Stimulated activated CD4-positive, alpha-beta T cell treated with anti-CD3 and anti-CD28 coated beads, Interleukin-2, amount 100 ng/mL, for 24 hours (primary cell): Measurements from ENCODE around the gene SLC16A12.
"Not testable (repeated sequence)": the region's sequence is repeated elsewhere in the genome, so short reads cannot be mapped to it uniquely, and the experiment has no call there.

ENCODE experiments used
- DNase-seq, 2 donors: peaks; one replicate each; pipeline ENCODE4 v3.0.0-alpha.2; 2020

SLC16A12 gene

DNA sequence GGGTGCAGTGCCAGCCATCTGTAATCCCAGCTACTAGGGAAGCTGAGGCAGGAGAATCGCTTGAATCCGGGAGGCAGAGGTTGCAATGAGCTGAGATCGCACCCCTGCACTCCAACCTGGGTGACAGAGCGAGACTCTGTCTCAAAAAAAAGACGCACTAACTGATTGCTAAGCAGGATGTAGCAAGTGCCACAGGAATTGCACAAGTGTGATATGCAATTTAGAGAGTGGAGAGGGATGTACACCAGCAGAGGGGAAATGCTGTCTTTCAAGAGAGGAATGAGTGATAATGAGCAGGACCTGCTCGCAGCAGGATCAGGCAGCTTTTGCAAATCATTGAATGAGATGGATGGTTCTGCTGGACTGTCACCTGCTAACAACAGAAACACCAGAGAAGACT lies 13.3 kb upstream of the SLC16A12 start:
- DNase-seq: no peak

- no peak for DNase-seq
Observed at GRCh38 chr10:89547853-89548513, 12.6 kb upstream of the SLC16A12 start.

DNA sequence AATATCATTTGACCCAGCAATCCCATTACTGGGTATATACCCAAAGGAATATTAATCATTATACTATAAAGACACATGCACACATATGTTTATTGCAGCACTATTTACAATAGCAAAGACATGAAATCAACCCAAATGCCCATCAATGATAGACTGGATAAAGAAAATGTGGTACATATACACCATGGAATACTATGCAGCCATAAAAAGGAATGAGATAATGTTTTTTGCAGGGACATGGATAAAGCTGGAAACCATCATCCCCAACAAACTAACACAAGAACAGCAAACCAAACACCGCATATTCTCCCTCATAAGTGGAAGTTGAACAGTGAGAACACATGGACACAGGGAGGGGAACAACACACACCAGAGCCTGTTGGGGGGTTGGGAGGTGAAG lies 11.3 kb upstream of the SLC16A12 start:
- DNase-seq: not testable (repeated sequence)

DNA sequence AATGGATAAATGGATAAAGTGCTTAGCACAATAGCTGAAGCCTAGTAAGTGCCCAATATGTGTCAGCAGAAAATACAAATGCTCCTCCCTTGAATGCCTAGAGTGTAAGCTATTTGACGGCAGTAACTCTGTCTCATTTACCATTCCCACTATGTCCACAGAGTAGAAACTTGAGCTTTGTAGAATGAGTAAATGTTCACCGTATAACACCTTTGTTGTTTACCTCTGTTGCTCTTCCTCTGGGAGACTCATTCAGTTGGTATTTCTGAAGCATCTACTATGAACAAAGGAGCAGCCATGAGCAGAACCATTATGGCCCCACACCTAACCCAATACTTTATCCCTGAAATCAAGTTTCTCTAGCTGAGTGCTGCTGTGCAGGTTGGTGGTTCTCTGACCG lies 8.4 kb upstream of the SLC16A12 start:
- DNase-seq: no peak

GRCh38 chr10:89540420-89540949 lies 5.1 kb upstream of the SLC16A12 start:
- DNase-seq: no peak

- no peak for DNase-seq
Observed at GRCh38 chr10:89537364-89537763, 2.0 kb upstream of the SLC16A12 start.

DNA sequence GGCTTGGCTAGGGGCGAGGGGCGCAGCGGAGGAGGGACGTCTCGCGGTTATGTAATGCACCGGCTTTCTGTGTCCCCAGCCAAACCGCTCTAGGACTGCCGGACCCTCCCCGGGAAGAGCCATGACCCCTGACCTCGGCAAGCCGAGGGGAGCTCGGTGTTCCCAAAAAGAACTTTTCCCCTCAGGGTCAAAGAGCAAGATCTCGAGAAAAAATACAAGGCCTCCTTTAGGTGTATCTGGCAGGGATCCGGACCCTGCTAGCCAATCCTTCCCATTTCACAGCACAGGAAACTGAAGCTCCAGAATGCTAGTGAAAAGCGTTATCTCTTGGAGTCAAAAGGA lies 590 bp upstream of the SLC16A12 start:
- no peak for DNase-seq

DNA sequence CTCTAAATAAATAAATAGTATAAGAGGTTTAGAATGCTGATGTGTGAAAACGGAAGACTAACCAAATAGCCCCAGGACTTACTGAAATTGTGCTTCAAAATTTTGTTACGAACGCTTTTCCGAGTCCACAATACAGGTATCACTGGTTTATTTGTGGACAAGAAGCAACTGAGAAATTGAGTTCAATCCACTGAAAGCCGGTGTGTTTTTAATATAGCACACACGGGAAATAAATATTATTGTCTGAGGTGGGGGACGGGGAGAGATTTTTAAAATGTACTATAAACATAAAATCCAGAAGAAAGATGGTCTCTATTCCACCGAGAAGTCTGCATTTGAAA lies 598 bp downstream of the SLC16A12 start:
- no peak for DNase-seq

DNA sequence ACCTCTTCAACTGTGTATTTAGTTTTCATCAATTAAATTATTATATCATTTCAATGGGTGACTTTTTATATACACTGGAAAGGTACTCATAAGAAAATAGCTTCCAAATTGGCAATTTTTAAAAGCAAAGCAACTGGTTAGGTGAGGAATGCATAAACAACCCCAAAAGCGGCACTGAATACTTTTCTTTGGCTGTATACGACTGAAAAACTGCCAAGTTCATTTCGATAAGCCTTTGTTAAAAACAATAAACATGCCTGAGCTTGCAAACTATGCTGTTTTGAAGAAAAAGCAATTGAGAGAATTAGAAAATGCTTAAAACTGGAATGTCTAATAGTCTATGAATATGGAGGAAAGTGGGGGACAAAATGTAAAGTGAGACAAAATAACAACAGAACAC lies 2.9 kb downstream of the SLC16A12 start:
- DNase-seq: no peak

GRCh38 chr10:89531359-89531758 lies 4.0 kb downstream of the SLC16A12 start:
- no peak for DNase-seq

- not testable (repeated sequence) for DNase-seq
Observed at GRCh38 chr10:89529711-89530110, 5.7 kb downstream of the SLC16A12 start.

- no peak for DNase-seq
Observed at GRCh38 chr10:89526358-89526757, 9.0 kb downstream of the SLC16A12 start.

DNA sequence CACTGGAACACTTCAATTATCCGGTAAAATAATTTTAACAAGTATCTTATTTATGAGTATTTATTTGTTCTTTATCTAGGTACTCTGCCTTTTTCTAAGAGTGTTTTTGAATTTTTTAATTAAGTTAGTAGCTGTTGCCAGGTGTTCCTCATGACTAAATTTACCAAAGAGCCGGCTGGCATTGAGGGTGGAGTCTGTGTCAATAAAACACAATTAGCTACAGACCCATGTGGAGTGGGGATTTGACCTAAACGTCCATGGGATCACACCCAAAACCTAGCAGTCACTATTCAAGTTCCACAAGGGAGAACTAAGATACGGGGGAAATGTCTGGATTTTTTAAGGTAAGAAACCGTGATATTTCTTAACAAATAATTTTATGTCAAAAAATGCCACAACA lies 9.8 kb downstream of the SLC16A12 start:
- no peak for DNase-seq

DNA sequence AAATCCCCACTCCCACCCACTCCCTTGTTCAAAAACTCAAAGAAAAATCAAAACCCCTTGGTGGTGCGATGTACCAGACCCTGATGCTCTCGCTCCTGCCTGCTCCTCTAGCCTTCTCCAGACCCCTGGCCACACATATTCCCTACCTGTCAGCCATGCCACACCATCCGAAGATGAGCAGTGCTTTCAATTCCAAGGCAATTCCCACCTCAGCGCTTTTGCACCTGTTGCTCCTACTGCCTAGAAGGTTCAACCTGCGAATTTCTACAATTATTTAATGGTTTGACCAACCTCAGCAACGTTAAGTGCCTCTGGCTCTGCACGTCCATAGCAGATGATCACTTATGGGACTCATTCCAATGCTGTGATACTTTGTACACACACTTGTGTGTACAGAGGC lies 11.1 kb downstream of the SLC16A12 start:
- no peak for DNase-seq

- no peak for DNase-seq
Observed at GRCh38 chr10:89523274-89523673, 12.1 kb downstream of the SLC16A12 start.

DNA sequence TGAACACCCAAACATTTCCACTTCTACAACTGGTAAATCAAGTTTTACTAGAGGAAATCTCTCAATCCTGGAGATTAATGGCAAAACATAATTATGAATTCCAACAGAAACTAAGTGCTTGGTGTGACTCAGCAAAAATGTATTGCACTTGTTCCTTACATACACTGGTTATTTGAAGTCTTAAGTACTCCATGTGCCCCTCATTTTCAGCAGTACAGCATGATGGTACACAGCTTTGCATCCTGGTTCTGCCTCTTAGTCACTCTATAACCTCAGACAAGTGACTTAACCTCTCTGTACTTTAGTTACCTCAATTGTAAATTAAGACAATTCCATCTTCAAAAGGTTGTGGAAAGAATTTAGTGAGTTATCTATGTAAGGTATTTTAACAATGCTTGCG lies 12.9 kb downstream of the SLC16A12 start:
- DNase-seq: no peak

- no peak for DNase-seq
Observed at GRCh38 chr10:89521368-89521767, 14.0 kb downstream of the SLC16A12 start.

- DNase-seq: no peak
Observed at GRCh38 chr10:89520706-89521105, 14.7 kb downstream of the SLC16A12 start.

- no peak for DNase-seq
Observed at GRCh38 chr10:89518876-89519842, 16.2 kb downstream of the SLC16A12 start.

DNA sequence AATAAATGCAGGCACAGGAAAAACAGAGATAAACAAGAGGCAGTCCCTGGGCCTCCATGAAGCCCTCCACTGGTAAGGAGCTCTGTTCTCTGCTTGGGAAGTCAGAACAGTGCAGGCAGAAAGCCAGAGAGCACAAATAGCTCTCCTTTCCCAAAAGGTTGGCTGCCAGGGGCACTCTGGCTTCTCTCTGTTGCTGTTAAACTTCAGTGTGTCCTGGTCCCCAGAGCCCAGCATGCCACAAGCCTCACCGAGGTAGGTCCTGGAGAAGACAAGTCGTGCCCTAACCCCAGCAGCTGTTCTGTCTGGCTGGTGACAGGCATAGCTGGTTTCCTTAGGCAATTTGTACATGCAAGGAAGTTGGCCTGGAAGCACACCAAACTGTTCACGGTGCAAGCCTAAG lies 17.3 kb downstream of the SLC16A12 start:
- no peak for DNase-seq

DNA sequence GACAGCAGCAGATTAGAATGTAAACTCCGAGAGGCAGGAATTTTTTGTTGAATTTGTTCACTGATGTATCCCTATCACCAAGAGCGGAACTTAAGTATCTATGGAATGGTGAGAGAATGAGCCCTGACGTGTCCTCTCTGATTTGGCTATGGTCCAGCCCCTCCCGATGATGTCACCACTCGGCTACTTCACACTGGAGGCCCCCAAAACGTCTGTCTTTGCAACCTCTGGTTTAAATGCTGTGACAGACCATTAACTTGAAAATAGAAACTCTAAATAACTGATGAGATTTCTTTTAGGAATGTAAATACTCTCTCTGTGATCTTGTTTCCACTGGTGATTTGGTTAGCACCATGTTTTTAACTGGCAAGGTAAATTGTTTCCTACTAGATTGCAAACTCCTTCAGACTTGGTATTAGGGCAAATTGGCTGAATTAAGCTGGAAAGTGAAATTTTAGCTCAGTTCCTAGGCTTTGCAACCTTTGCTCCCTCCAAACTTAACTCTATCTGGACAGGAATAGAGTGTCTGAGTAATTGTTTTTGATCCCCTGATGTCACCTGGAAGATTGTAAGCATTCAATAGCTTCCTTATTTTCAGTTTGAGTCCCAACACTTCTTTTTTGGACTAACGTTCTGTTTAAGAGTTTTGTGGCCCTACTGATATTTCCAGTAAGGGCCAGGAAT lies 19.1 kb downstream of the SLC16A12 start:
- DNase-seq: no peak

DNA sequence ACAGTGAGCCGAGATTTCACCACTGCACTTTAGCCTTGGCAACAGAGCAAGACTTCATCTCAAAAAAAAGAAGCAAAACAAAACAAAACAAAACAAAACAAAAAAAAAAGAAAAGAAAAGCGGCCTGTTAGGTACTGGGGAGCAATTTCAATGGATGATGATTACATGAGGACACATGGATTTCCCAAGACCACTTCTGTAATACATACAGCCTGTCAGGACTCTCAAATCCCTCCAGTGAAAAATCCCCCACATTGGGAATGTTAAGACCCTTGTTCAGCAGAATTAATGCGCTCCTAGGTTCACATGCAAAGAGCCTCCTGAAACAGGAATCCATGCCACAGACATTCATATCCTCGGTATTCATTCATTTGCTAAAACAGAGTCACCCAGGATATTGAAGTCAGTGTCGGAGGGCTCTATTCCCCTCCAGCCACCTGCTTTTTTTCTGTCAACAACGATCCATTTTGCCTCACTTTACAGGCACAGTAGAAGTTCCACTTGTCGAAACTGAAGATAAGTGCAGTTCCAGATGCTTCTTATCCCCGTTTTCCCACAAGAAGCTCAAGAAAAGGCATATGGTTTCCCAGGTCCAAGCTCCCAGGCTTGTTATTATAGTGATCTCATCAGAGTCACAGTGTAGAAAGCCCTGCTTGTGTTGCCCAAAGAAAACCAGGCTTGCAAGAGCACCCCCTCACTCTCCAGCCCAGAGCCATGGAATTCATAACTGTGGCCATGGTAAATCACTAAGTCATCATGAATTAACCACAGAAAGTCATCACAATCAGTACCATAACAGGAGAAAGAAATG lies 20.2 kb downstream of the SLC16A12 start:
- DNase-seq: no peak

GRCh38 chr10:89513206-89513605 lies 22.2 kb downstream of the SLC16A12 start:
- no peak for DNase-seq
